ENCODE data around the gene AKR1C2.
"Not testable (repeated sequence)": the region's sequence is repeated elsewhere in the genome, so short reads cannot be mapped to it uniquely, and the experiment has no call there.

AKR1C2 gene

GRCh38 chr10:5023177-5023805 is 19.6 kb upstream of the AKR1C2 start:
- H3F3A ChIP-seq (ENCODE audit: insufficient read depth, low read length): no peaks in the 10 kb centered on the region
- no peaks in the 10 kb centered on the region for H3K79me2 ChIP-seq (ENCODE audit: low read length)
- TF ChIP-seq CTCF (IDR thresholded peaks at IDR 0.05; ENCODE audit: low read length) (no peak), EZH2 (optimal IDR thresholded peaks at IDR 0.05; ENCODE audit: low read depth, low read length) (no peak), EZH2phosphoT487 (IDR thresholded peaks at IDR 0.05; ENCODE audit: low read length) (no peak)
- no peaks in the 10 kb centered on the region for H3K27me3 ChIP-seq (replicated peaks; ENCODE audit: insufficient read depth, low read length)
- H3K4me3 ChIP-seq (ENCODE audit: low read length): no peak overlapping the region
- DNase-seq: no peak
- H3K9ac ChIP-seq (ENCODE audit: low read length): no peak overlapping the region
- H4K20me1 ChIP-seq (ENCODE audit: insufficient read depth, low read length): no peaks in the 10 kb centered on the region
- no peak overlapping the region for H3K4me2 ChIP-seq (ENCODE audit: low read depth, low read length)
- no peaks in the 10 kb centered on the region for H3K9me3 ChIP-seq (replicated peaks; ENCODE audit: insufficient read depth, low read length)
- no peaks in the 10 kb centered on the region for H3K9me2 ChIP-seq (replicated peaks; ENCODE audit: insufficient read depth, low read length)
- H3K36me3 ChIP-seq (replicated peaks; ENCODE audit: insufficient read depth, low read length): no peaks in the 10 kb centered on the region
- no peak overlapping the region for H2AFZ ChIP-seq (ENCODE audit: low read length)
- no peak overlapping the region for H3K27ac ChIP-seq (ENCODE audit: low read length)
- H3K4me1 ChIP-seq (ENCODE audit: low read length): peaks cover 12% of the 10 kb centered on the region

GRCh38 chr10:5021624-5022290 is 18.1 kb upstream of the AKR1C2 start:
- H3F3A ChIP-seq (ENCODE audit: insufficient read depth, low read length); H3K9me3 ChIP-seq (replicated peaks; ENCODE audit: insufficient read depth, low read length); H3K27ac ChIP-seq (ENCODE audit: low read length); H3K27me3 ChIP-seq (replicated peaks; ENCODE audit: insufficient read depth, low read length); H2AFZ ChIP-seq (ENCODE audit: low read length); H3K4me3 ChIP-seq (ENCODE audit: low read length); H4K20me1 ChIP-seq (ENCODE audit: insufficient read depth, low read length); H3K9ac ChIP-seq (ENCODE audit: low read length); H3K9me2 ChIP-seq (replicated peaks; ENCODE audit: insufficient read depth, low read length); H3K4me2 ChIP-seq (ENCODE audit: low read depth, low read length); H3K36me3 ChIP-seq (replicated peaks; ENCODE audit: insufficient read depth, low read length); DNase-seq; H3K79me2 ChIP-seq (ENCODE audit: low read length): not testable (repeated sequence)
- H3K4me1 ChIP-seq (ENCODE audit: low read length): peaks cover 12% of the 10 kb centered on the region

GRCh38 chr10:5019770-5020612 is 16.3 kb upstream of the AKR1C2 start:
- H2AFZ ChIP-seq (ENCODE audit: low read length); H3K4me1 ChIP-seq (ENCODE audit: low read length): not testable (repeated sequence)

GRCh38 chr10:5018671-5019277 is 15.1 kb upstream of the AKR1C2 start:
- DNase-seq; H2AFZ ChIP-seq (ENCODE audit: low read length); H3K9ac ChIP-seq (ENCODE audit: low read length): not testable (repeated sequence)

More at GRCh38 chr10:5019770-5020612, 16.3 kb upstream of the AKR1C2 start:
- not testable (repeated sequence) for H3K4me2 ChIP-seq (ENCODE audit: low read depth, low read length); H3K79me2 ChIP-seq (ENCODE audit: low read length); H3K9me2 ChIP-seq (replicated peaks; ENCODE audit: insufficient read depth, low read length); H3K9me3 ChIP-seq (replicated peaks; ENCODE audit: insufficient read depth, low read length); H3K36me3 ChIP-seq (replicated peaks; ENCODE audit: insufficient read depth, low read length); H3F3A ChIP-seq (ENCODE audit: insufficient read depth, low read length); H3K9ac ChIP-seq (ENCODE audit: low read length); H3K27me3 ChIP-seq (replicated peaks; ENCODE audit: insufficient read depth, low read length); DNase-seq; H3K4me3 ChIP-seq (ENCODE audit: low read length); H3K27ac ChIP-seq (ENCODE audit: low read length); H4K20me1 ChIP-seq (ENCODE audit: insufficient read depth, low read length)

More at GRCh38 chr10:5018671-5019277, 15.1 kb upstream of the AKR1C2 start:
- not testable (repeated sequence) for H3F3A ChIP-seq (ENCODE audit: insufficient read depth, low read length); H3K27ac ChIP-seq (ENCODE audit: low read length); H3K4me3 ChIP-seq (ENCODE audit: low read length); H3K9me3 ChIP-seq (replicated peaks; ENCODE audit: insufficient read depth, low read length); H3K4me1 ChIP-seq (ENCODE audit: low read length); H3K9me2 ChIP-seq (replicated peaks; ENCODE audit: insufficient read depth, low read length); H3K36me3 ChIP-seq (replicated peaks; ENCODE audit: insufficient read depth, low read length); H3K27me3 ChIP-seq (replicated peaks; ENCODE audit: insufficient read depth, low read length); H3K4me2 ChIP-seq (ENCODE audit: low read depth, low read length); H3K79me2 ChIP-seq (ENCODE audit: low read length); H4K20me1 ChIP-seq (ENCODE audit: insufficient read depth, low read length)

Data from MM.1S (cell line).